Mesendoderm (in vitro differentiated cells): ENCODE results near the gene SASH1.

Source experiments
- DNase-seq: peaks from one replicate; pipeline ENCODE4 v3.0.0; 2013
- H2AK5ac ChIP-seq: 2 replicates; pipeline ENCODE4 v1.6.1; 2013; ENCODE audit warnings: low read length, inconsistent platforms
- H2BK120ac ChIP-seq: 2 replicates; pipeline ENCODE4 v1.6.1; 2013; ENCODE audit warnings: low read depth, mild to moderate bottlenecking, low read length, moderate library complexity, mixed read lengths
- H2BK15ac ChIP-seq: replicated peaks from 2 replicates; pipeline ENCODE4 v1.6.1; 2013; ENCODE audit warnings: low read depth, mild to moderate bottlenecking, moderate library complexity
- H2BK5ac ChIP-seq: 2 replicates; pipeline ENCODE4 v1.6.1; 2013; ENCODE audit warnings: low read length, inconsistent platforms
- H3K18ac ChIP-seq: 2 replicates; pipeline ENCODE4 v1.6.1; 2013; ENCODE audit warnings: mild to moderate bottlenecking, low read length, mixed read lengths
- H3K23ac ChIP-seq: one replicate; pipeline ENCODE4 v1.6.1; 2013; ENCODE audit warnings: low read length
- H3K27ac ChIP-seq: 2 replicates; pipeline ENCODE4 v1.5.1; 2013; ENCODE audit warnings: low read depth, mild to moderate bottlenecking, inconsistent platforms, low read length, moderate library complexity
- H3K27me3 ChIP-seq: 2 replicates; pipeline ENCODE4 v1.6.1; 2013; ENCODE audit warnings: low read length, control low read depth, mild to moderate bottlenecking, inconsistent platforms; ENCODE audit not compliant: insufficient read depth, poor library complexity
- H3K36me3 ChIP-seq: 2 replicates; pipeline ENCODE4 v1.6.1; 2013; ENCODE audit warnings: low read length, inconsistent platforms; ENCODE audit not compliant: control insufficient read depth, insufficient read depth
- H3K4ac ChIP-seq: one replicate; pipeline ENCODE4 v1.6.1; 2013; ENCODE audit warnings: low read depth, mild to moderate bottlenecking, low read length, moderate library complexity
- H3K4me1 ChIP-seq: 2 replicates; pipeline ENCODE4 v1.6.1; 2013; ENCODE audit warnings: low read depth, low read length, inconsistent platforms; ENCODE audit not compliant: control insufficient read depth
- H3K4me2 ChIP-seq: 2 replicates; pipeline ENCODE4 v1.6.1; 2013; ENCODE audit warnings: low read length
- H3K4me3 ChIP-seq: 2 replicates; pipeline ENCODE4 v1.5.1; 2013; ENCODE audit warnings: mild to moderate bottlenecking, low read length
- H3K56ac ChIP-seq: one replicate; pipeline ENCODE4 v1.6.1; 2013; ENCODE audit warnings: low read length
- H3K79me1 ChIP-seq: 2 replicates; pipeline ENCODE4 v1.6.1; 2013; ENCODE audit warnings: low read length, inconsistent platforms
- H3K79me2 ChIP-seq: 2 replicates; pipeline ENCODE4 v1.6.1; 2013; ENCODE audit warnings: mild to moderate bottlenecking, low read length; ENCODE audit not compliant: control insufficient read depth, insufficient read depth
- H3K9ac ChIP-seq: 2 replicates; pipeline ENCODE4 v1.6.1; 2013; ENCODE audit warnings: low read length, inconsistent platforms
- H4K5ac ChIP-seq: one replicate; pipeline ENCODE4 v1.6.1; 2013; ENCODE audit warnings: low read length
- H4K8ac ChIP-seq: one replicate; pipeline ENCODE4 v1.6.1; 2013; ENCODE audit warnings: low read depth, mild to moderate bottlenecking, control low read depth, low read length, moderate library complexity
- WGBS: extraction: QIAGEN DNeasy Blood & Tissue Kit; methylation state at CpG from one replicate; pipeline ENCODE4 v1.1.7; 2013; ENCODE audit warnings: low lambda C conversion rate, missing lambda C conversion rate; ENCODE audit not compliant: insufficient coverage; ENCODE audit errors: extremely low coverage; 5-methylcytosine and 5-hydroxymethylcytosine counted together

SASH1 gene

DNA sequence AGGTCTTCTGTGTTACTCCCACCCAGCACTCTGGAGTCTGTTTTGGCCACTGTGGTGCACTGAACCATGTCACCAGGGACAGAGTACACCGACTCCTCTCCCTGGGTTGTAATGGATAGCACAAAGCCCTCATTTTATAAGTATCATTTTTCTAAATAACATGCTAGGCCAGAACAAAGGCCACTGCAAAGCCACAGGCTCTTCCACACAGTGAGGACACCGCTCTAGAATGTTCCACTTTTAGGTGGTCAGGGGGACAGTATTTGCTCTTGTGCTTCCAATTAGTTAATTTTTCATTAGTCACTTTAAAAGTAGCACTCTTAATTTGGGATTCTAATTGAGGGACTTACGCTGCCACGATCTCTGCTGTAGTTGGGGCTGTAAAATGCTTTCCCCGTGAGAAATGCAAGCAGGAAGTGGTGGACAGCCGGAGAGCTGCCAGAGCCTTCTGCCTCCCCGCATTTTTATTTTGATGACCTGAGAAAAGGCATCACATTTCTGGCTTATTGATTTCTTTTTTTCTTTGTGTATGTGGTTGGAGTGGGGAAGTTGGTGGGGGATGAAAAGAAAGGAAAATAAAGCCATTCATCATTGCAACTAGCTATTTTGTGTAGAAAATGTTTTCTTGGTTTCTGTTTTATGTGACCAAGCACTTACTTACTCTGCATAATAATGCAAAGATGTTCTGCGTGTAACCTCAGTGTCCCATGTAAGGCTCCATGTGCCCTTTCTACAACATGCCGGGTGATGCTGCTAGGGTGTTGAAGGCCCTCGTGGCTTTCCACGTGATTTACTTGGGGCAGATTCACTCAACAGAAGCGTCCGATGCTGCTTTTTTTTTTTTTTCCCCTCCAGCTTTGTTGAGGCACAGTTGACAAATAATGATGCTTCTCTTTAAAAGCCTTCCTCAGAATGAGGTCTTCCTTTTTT is 195.9 kb downstream of the SASH1 start:
- no peak for DNase-seq
- H3K18ac ChIP-seq: peak overlapping the region; percentile 3
- peak overlapping the region; percentile 42 for H3K56ac ChIP-seq
- H3K36me3 ChIP-seq: peaks cover 5% of the 10 kb centered on the region
- no peak overlapping the region for H3K27ac ChIP-seq
- H3K79me1 ChIP-seq: no peaks in the 10 kb centered on the region
- no peak overlapping the region for H4K8ac ChIP-seq
- H2BK5ac ChIP-seq: no peak overlapping the region
- no peak overlapping the region for H2BK15ac ChIP-seq
- no peak overlapping the region for H3K9ac ChIP-seq
- H3K4me2 ChIP-seq: no peak overlapping the region
- peaks cover 2% of the 10 kb centered on the region for H3K4me1 ChIP-seq
- peak overlapping the region; percentile 7 for H2BK120ac ChIP-seq
- H2AK5ac ChIP-seq: no peak overlapping the region
- H3K4ac ChIP-seq: no peak overlapping the region
- H4K5ac ChIP-seq: no peak overlapping the region
- no peak overlapping the region for H3K4me3 ChIP-seq
- no peaks in the 10 kb centered on the region for H3K27me3 ChIP-seq
- no peaks in the 10 kb centered on the region for H3K79me2 ChIP-seq
- no CpG with 5 or more reads among the region's 13 CpGs for WGBS
- H3K23ac ChIP-seq: peak overlapping the region; percentile 61

DNA sequence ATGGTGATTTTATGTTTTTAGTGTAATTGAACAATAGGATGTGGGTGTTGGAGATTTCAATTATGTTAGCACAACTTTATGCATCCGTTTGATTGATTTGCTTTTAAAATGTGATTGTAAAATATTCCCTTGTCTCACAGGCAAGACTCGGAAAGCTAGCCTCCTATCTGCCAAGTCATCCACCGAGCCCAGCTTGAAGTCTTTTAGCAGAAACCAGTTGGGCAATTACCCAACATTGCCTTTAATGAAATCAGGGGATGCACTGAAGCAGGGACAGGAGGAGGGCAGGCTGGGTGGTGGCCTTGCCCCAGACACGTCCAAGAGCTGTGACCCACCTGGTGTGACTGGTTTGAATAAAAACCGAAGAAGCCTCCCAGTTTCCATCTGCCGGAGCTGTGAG is 200.9 kb downstream of the SASH1 start:
- H3K27me3 ChIP-seq: no peaks in the 10 kb centered on the region
- peaks cover under 1% of the 10 kb centered on the region for H3K4me1 ChIP-seq
- no peak overlapping the region for H4K8ac ChIP-seq
- no peak overlapping the region for H3K18ac ChIP-seq
- WGBS: no CpG with 5 or more reads among the region's 6 CpGs
- no peak for DNase-seq
- no peak overlapping the region for H3K4ac ChIP-seq
- H3K23ac ChIP-seq: no peak overlapping the region
- H2AK5ac ChIP-seq: no peak overlapping the region
- H3K56ac ChIP-seq: no peak overlapping the region
- H3K9ac ChIP-seq: no peak overlapping the region
- H2BK120ac ChIP-seq: no peak overlapping the region
- H3K27ac ChIP-seq: no peak overlapping the region
- no peaks in the 10 kb centered on the region for H3K79me2 ChIP-seq
- peaks cover 7% of the 10 kb centered on the region for H3K36me3 ChIP-seq
- H3K4me3 ChIP-seq: no peak overlapping the region
- H4K5ac ChIP-seq: no peak overlapping the region
- no peaks in the 10 kb centered on the region for H3K79me1 ChIP-seq
- no peak overlapping the region for H3K4me2 ChIP-seq
- H2BK5ac ChIP-seq: no peak overlapping the region
- H2BK15ac ChIP-seq: no peak overlapping the region

DNA sequence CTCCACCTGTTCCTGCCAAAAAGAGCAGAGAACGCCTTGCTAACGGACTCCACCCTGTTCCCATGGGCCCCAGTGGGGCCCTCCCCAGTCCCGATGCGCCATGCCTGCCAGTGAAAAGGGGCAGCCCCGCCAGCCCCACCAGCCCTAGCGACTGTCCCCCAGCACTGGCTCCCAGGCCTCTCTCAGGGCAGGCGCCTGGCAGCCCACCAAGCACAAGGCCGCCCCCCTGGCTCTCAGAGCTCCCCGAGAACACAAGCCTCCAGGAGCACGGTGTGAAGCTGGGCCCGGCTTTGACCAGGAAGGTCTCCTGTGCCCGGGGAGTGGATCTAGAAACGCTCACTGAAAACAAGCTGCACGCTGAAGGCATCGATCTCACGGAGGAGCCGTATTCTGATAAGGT is 201.8 kb downstream of the SASH1 start:
- H3K56ac ChIP-seq: no peak overlapping the region

DNA sequence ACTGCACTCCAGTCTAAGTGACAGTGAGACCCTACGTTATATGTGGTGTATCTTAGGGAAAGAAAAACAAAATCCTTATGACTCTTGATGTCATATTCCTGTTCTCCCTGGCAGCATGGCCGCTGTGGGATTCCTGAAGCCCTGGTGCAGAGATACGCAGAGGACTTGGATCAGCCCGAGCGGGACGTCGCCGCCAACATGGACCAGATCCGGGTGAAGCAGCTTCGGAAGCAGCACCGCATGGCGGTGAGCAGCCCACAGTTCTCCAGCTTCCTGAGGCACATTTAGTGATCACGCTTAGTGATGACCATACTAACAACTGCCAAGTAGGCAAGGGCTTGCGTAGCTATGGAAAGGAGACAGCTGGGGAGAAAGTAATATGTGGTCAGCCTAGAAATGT is 203.3 kb downstream of the SASH1 start:
- Histone ChIP-seq H3K27me3 (no peaks in the 10 kb centered on the region), H3K4me1 (no peaks in the 10 kb centered on the region), H3K4ac (no peak overlapping the region), H2BK5ac (no peak overlapping the region), H3K9ac (no peak overlapping the region), H2BK15ac (no peak overlapping the region), H3K56ac (no peak overlapping the region), H3K79me1 (no peaks in the 10 kb centered on the region), H3K27ac (no peak overlapping the region), H2AK5ac (no peak overlapping the region), H3K23ac (no peak overlapping the region), H4K8ac (no peak overlapping the region), H3K4me3 (no peak overlapping the region), H3K36me3 (peaks cover 3% of the 10 kb centered on the region), H3K18ac (no peak overlapping the region), H4K5ac (no peak overlapping the region), H2BK120ac (no peak overlapping the region), H3K4me2 (no peak overlapping the region), H3K79me2 (no peaks in the 10 kb centered on the region)
- no peak for DNase-seq
- WGBS: no CpG with 5 or more reads among the region's 14 CpGs

More for the DNA sequence above, 201.8 kb downstream of the SASH1 start:
- no peak overlapping the region for H4K5ac ChIP-seq
- H3K4me2 ChIP-seq: no peak overlapping the region
- no peaks in the 10 kb centered on the region for H3K4me1 ChIP-seq
- WGBS: no CpG with 5 or more reads among the region's 17 CpGs
- H2BK120ac ChIP-seq: no peak overlapping the region
- no peak overlapping the region for H2BK5ac ChIP-seq
- no peak overlapping the region for H3K23ac ChIP-seq
- no peak overlapping the region for H3K9ac ChIP-seq
- no peak overlapping the region for H3K4me3 ChIP-seq
- no peaks in the 10 kb centered on the region for H3K79me2 ChIP-seq
- no peak overlapping the region for H3K18ac ChIP-seq
- no peak overlapping the region for H4K8ac ChIP-seq
- H3K27me3 ChIP-seq: no peaks in the 10 kb centered on the region
- peaks cover 7% of the 10 kb centered on the region for H3K36me3 ChIP-seq
- no peaks in the 10 kb centered on the region for H3K79me1 ChIP-seq
- DNase-seq: no peak
- no peak overlapping the region for H3K4ac ChIP-seq
- no peak overlapping the region for H3K27ac ChIP-seq
- no peak overlapping the region for H2BK15ac ChIP-seq
- no peak overlapping the region for H2AK5ac ChIP-seq

DNA sequence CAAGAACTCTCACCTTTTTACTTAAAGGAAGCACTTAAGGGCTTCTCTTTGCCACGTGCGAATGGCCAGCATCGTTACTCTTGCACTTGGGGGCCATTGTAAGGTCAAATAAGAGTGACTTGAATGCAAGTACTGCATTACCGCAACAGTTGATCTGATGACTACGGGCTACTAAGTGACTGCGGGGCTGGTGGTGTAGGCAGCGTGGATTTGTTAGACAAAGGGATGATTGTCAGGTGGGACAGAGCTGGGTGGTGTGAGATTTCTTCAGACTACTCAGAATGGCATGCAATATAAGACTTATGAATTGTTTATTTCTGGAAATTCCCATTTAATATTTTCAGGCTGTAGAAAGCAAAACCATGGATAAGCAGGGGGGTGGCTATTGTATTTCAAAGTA is 204.5 kb downstream of the SASH1 start:
- H3K56ac ChIP-seq: no peak overlapping the region
- peaks cover 2% of the 10 kb centered on the region for H3K36me3 ChIP-seq
- H4K8ac ChIP-seq: no peak overlapping the region
- no peaks in the 10 kb centered on the region for H3K4me1 ChIP-seq
- no peaks in the 10 kb centered on the region for H3K79me1 ChIP-seq
- H4K5ac ChIP-seq: no peak overlapping the region
- no peak overlapping the region for H3K18ac ChIP-seq
- H2BK5ac ChIP-seq: no peak overlapping the region
- H3K9ac ChIP-seq: no peak overlapping the region
- H3K4ac ChIP-seq: no peak overlapping the region
- no CpG with 5 or more reads among the region's 7 CpGs for WGBS
- no peaks in the 10 kb centered on the region for H3K27me3 ChIP-seq
- H3K27ac ChIP-seq: no peak overlapping the region
- no peak overlapping the region for H2AK5ac ChIP-seq
- H2BK120ac ChIP-seq: no peak overlapping the region
- no peak overlapping the region for H2BK15ac ChIP-seq
- H3K23ac ChIP-seq: no peak overlapping the region
- DNase-seq: no peak
- H3K79me2 ChIP-seq: no peaks in the 10 kb centered on the region
- no peak overlapping the region for H3K4me3 ChIP-seq
- no peak overlapping the region for H3K4me2 ChIP-seq
